Astrocyte of the cerebellum (primary cell): ENCODE measurements around the gene TAF8.
A peak's percentile ranks its signal among the peaks of the same experiment; 100 is the strongest.

Experiments used
- DNase-seq: peaks from one replicate; pipeline ENCODE4 v3.0.0-alpha.2; 2011; ENCODE audit warnings: low read depth
- H3K4me3 ChIP-seq: 2 replicates; pipeline ENCODE4 v1.5.1; 2011; ENCODE audit warnings: mild to moderate bottlenecking, low read depth, low read length, moderate library complexity
- in situ Hi-C: cut with HindIII; loops from 2 replicates; pipeline ENCODE4 v1.10.0; 2017; ENCODE audit warnings: low sequenced_read_pairs
- TF ChIP-seq, protein P1 (sequence below): IDR thresholded peaks from 2 replicates; pipeline ENCODE4 v1.5.1; 2012; ENCODE audit warnings: low read length, low read depth, moderate library complexity, mild to moderate bottlenecking; ENCODE audit errors: missing control alignments

TAF8 gene

DNA sequence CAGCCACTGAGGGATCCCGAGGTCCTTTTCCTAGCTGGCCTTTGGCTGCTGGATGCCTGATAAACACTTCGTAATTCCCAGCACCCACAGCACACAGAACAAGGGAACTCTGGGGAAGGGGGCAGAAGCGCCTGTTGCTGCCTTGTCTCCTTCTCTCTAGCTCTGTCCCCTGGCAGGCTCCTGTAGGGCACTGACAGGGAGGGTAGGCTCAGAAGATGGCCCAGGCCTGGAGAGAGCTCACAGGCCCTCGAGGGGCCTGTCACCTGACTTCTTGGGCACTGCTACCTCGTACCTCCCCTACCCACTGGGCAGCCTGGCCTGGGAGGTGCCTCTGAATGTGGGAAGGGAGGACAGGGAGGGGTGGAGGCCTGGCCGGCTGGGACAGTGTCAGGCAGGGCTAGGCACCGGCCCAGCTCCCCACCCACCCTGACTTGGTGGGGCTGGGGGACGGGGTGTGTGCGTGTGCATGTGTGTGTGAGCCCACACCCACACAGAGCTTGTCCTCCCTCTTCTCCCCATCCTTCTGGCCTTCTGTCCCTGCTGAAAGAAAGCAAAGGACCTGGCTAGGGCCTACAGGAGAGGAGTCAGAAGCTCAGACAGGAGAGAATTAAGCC, 74.0 kb downstream of the TAF8 start:
- DNase-seq: no peak
- H3K4me3 ChIP-seq: no peak overlapping the region
- TF ChIP-seq, protein P1, sequence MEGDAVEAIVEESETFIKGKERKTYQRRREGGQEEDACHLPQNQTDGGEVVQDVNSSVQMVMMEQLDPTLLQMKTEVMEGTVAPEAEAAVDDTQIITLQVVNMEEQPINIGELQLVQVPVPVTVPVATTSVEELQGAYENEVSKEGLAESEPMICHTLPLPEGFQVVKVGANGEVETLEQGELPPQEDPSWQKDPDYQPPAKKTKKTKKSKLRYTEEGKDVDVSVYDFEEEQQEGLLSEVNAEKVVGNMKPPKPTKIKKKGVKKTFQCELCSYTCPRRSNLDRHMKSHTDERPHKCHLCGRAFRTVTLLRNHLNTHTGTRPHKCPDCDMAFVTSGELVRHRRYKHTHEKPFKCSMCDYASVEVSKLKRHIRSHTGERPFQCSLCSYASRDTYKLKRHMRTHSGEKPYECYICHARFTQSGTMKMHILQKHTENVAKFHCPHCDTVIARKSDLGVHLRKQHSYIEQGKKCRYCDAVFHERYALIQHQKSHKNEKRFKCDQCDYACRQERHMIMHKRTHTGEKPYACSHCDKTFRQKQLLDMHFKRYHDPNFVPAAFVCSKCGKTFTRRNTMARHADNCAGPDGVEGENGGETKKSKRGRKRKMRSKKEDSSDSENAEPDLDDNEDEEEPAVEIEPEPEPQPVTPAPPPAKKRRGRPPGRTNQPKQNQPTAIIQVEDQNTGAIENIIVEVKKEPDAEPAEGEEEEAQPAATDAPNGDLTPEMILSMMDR: no peak
- in situ Hi-C loops: no loop called here

DNA sequence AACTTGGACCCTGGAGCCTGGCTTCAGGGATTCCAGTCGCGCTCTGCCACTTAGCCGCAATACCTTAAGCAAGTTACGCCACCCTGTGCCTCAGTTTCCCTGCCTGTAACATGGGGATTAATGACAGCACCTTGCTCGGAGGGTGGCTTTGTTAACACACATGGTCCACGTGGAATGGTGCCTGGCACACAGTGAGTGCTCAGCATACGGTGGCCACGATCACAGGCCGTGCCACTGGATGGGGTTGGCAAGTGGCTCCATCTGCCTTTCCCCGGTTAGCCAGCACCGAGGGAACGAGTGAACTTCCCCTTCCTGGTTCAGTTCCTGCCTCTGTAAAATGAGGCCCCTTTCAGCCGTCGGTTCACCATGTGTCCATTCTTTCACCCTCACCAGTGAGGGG, 74.9 kb downstream of the TAF8 start:
- DNase-seq: no peak
- TF ChIP-seq, protein P1: no peak
- in situ Hi-C loops: no loop called here
- H3K4me3 ChIP-seq: no peak overlapping the region

DNA sequence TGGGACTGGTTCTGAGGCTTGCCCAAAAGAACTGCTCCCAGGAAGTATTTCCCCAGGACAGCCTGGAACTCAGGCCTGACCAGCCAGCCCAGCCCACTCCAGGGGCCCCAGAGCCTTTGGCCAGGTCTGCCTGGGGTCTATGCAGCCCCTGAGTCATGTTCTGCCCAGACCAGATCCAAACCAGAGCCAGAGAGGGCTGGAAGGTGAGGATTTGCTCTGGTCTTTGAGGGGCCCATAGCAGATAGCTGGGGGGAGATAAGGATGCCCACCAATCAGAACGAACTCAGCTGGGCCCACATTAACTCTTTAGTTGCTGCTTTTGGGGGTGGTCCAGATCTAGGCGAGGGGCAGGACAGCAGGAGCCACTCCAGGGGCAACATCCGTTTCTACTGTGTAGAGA, 75.3 kb downstream of the TAF8 start:
- TF ChIP-seq, protein P1: no peak
- in situ Hi-C loops: no loop called here
- no peak overlapping the region for H3K4me3 ChIP-seq
- DNase-seq: no peak

DNA sequence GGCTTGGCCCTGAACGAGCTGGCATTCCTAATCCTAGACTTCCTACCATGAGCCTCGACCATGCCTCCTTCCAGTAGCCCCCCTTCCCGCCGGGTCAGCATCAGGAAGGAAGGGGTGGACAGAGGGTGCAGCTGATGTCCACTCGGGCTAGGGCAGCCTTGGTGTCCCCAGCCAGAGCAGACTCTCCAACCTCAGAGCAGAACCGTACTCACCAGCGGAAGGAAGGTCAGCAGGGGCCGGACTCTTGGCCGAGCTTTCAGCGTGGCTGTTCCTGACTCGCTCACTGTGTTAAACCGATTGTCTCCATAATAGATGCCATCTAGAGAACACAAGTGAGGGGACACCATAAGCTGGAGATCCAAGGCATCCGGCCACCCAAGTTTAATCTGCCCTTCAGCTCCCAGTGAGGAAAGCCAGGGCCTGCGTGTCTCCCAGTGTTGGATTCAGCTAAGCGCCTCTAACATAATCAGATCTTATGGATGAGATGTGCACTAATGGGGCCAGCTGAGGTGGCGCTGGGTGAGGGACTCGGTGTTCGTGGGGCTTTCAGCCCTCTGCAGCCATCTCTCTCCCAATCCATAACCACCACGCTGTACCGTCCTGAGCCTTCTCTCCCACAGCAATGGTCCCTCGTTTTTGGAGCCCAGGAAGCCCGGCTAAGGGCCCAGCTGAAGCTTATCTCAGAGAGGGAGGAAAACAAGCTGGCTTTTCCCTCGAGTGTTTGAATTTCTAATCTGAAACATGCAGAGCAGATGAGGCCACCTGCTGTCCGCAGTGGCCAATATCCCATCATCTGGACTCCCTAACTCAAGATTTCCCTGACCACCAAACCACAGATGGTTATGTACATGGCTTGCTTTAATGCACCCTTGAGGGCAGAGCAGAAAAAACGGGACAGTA, 78.4 kb downstream of the TAF8 start:
- TF ChIP-seq, protein P1: peak; percentile 11
- in situ Hi-C loops: no loop called here
- DNase-seq: peak; percentile 32
- no peak overlapping the region for H3K4me3 ChIP-seq

DNA sequence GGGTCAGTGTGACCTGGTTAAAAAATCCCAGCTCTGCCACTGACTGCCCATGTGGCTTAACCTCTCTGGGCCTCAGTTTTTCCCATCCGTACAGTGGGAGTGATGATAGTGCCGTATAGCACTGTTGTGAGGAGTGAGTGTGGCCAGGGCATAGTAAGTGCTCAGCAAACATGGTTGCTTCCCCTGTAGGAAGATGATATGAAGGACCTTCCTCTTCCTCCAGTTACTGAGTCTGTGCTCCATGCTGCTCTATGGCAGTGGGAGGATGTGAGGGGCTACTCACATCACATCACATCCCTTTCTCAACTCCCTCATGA, 79.0 kb downstream of the TAF8 start:
- H3K4me3 ChIP-seq: no peak overlapping the region
- in situ Hi-C loops: no loop called here
- TF ChIP-seq, protein P1: no peak
- no peak for DNase-seq

DNA sequence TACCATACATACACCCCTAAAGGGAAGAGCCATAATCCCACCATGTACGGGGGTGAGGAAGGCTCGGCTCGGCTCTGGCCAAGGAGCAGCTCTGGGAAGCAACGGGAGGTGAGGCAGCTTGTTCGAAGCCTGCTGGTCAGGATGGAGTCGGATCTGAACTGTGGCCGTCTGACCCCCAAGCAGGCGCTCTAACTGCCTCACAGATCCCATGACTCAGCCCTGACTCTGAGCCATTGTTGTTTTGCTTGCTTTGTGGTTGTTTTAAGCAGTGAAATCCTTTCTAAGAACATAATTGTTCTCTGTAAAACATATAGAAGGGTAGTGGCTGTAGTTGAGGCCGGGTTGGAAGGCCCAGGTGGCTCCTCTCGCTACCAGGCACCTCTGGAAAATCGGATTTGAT, 81.2 kb downstream of the TAF8 start:
- TF ChIP-seq, protein P1: no peak
- H3K4me3 ChIP-seq: no peak overlapping the region
- in situ Hi-C loops: no loop called here
- DNase-seq: peak; percentile 65
